Measurements from ENCODE around the gene SMURF1.

- TF ChIP-seq CTCF (IDR thresholded peaks at IDR 0.05; ENCODE audit: insufficient read depth, low read depth, low read length): no peak
- TF ChIP-seq EZH2 (IDR thresholded peaks at IDR 0.05; ENCODE audit: insufficient read depth, low read length): no peak
These were observed 141.6 kb downstream of the SMURF1 start for GRCh38 chr7:99002148-99002826.
